SU-DHL-6 (cell line): ENCODE data around the gene ZNF74.
"Not testable (repeated sequence)": the region's sequence is repeated elsewhere in the genome, so short reads cannot be mapped to it uniquely, and the experiment has no call there.

ENCODE experiments used
- H2AFZ ChIP-seq: fragments of 200-600 bp; sonication (generic); 2 replicates; pipeline ENCODE4 v1.6.1; 2014; ENCODE audit warnings: low read depth, mild to moderate bottlenecking, moderate library complexity, mixed read lengths, antibody characterized with exemption, low read length; ENCODE audit not compliant: severe bottlenecking
- H3F3A ChIP-seq: fragments of 200-600 bp; shearing (Covaris generic); 2 replicates; pipeline ENCODE4 v1.6.0; 2016; ENCODE audit warnings: antibody characterized with exemption, mild to moderate bottlenecking; ENCODE audit not compliant: insufficient read depth
- H3K27ac ChIP-seq: fragments of 200-600 bp; sonication (generic); 2 replicates; pipeline ENCODE4 v1.5.1; 2016; ENCODE audit warnings: low read depth, mild to moderate bottlenecking, low read length, moderate library complexity, mixed read lengths
- H3K27me3 ChIP-seq: fragments of 200-600 bp; sonication (generic), shearing (Covaris generic); 2 replicates; pipeline ENCODE4 v1.6.0; 2014; ENCODE audit warnings: mild to moderate bottlenecking, low read length
- H3K36me3 ChIP-seq: fragments of 200-600 bp; sonication (generic); 2 replicates; pipeline ENCODE4 v1.6.1; 2014; ENCODE audit warnings: mild to moderate bottlenecking, low read length, mixed read lengths
- H3K4me2 ChIP-seq: fragments of 300-600, 200-600 bp; shearing (Covaris generic), sonication (generic); 2 replicates; pipeline ENCODE4 v1.6.0; 2014; ENCODE audit warnings: low read length, low read depth, mild to moderate bottlenecking; ENCODE audit not compliant: poor library complexity, severe bottlenecking
- H3K4me3 ChIP-seq: fragments of 200-600 bp; sonication (generic); 2 replicates; pipeline ENCODE4 v1.5.1; 2014; ENCODE audit warnings: antibody characterized with exemption, low read length, mild to moderate bottlenecking, mixed read lengths; ENCODE audit not compliant: insufficient read depth, poor library complexity, severe bottlenecking
- H3K79me2 ChIP-seq: fragments of 200-600 bp; sonication (generic); 2 replicates; pipeline ENCODE4 v1.6.1; 2014; ENCODE audit warnings: mild to moderate bottlenecking, low read length, moderate library complexity; ENCODE audit not compliant: insufficient read depth
- H3K9ac ChIP-seq: fragments of 200-600 bp; sonication (generic); 2 replicates; pipeline ENCODE4 v1.7.0; 2014; ENCODE audit warnings: mild to moderate bottlenecking, low read length
- H3K9me2 ChIP-seq: fragments of 200-600 bp; sonication (generic); replicated peaks from 2 replicates; pipeline ENCODE4 v1.6.1; 2014; ENCODE audit warnings: low read length; ENCODE audit not compliant: insufficient read depth
- H3K9me3 ChIP-seq: fragments of 200-600 bp; sonication (generic); 2 replicates; pipeline ENCODE4 v1.6.1; 2014; ENCODE audit warnings: low read length, mixed read lengths; ENCODE audit not compliant: insufficient read depth
- H4K20me1 ChIP-seq: fragments of 200-600 bp; sonication (generic); 2 replicates; pipeline ENCODE4 v1.6.1; 2014; ENCODE audit warnings: low read depth, mild to moderate bottlenecking, antibody characterized with exemption, low read length, moderate library complexity, mixed read lengths

ZNF74 gene

DNA sequence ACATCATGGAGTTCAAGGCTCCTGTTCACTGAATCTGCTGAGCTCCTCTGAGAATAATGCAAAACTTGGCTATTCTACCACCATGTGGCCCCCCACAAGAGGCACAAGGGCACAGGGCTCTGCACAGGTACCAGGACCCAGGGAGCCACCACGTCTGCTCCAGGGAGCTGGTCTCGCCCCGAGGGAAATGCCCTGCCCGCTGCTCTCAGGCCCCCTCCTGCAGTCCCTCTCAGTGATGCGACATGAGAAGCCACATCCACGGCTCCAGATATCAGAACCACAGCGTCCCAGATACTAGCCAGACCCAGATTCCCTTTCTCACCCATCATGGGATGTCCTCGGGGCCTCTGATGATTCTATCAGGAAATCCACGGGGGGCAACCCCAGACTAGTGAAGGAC lies 27.1 kb upstream of the ZNF74 start:
- not testable (repeated sequence) for H3K79me2 ChIP-seq, H3K4me3 ChIP-seq, H3K9me2 ChIP-seq, H3K9me3 ChIP-seq, H3F3A ChIP-seq, H2AFZ ChIP-seq, H4K20me1 ChIP-seq, H3K9ac ChIP-seq, H3K27me3 ChIP-seq, H3K27ac ChIP-seq, H3K4me2 ChIP-seq, H3K36me3 ChIP-seq

- H3F3A ChIP-seq, H2AFZ ChIP-seq, H3K79me2 ChIP-seq, H4K20me1 ChIP-seq, H3K9me3 ChIP-seq, H3K36me3 ChIP-seq, H3K4me3 ChIP-seq, H3K9me2 ChIP-seq, H3K27ac ChIP-seq, H3K4me2 ChIP-seq, H3K9ac ChIP-seq, H3K27me3 ChIP-seq: not testable (repeated sequence)
Observed at GRCh38 chr22:20368875-20369274, 25.1 kb upstream of the ZNF74 start.

DNA sequence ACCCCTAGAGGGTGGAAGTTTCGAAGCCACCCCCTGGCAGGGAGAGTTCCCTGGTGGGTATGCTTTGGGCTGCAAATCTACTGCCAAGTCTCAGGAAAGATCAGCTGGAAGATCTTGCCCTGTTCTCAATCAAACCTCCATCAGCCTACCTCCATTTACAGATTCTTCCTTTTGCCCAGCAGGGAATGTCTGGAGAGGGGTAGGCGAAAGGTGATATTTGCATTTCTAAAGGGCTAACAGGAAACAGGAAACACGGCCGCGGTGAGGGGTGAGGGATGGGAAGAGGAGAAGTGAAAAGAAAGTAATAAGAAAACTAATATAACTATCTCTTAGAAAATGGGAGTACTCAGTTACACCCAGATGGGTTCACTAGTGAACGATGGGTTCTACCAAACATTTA lies 22.3 kb upstream of the ZNF74 start:
- H2AFZ ChIP-seq, H3F3A ChIP-seq, H3K4me2 ChIP-seq, H3K27ac ChIP-seq, H3K36me3 ChIP-seq, H3K27me3 ChIP-seq, H3K79me2 ChIP-seq, H3K4me3 ChIP-seq, H3K9me2 ChIP-seq, H3K9me3 ChIP-seq, H3K9ac ChIP-seq, H4K20me1 ChIP-seq: not testable (repeated sequence)

DNA sequence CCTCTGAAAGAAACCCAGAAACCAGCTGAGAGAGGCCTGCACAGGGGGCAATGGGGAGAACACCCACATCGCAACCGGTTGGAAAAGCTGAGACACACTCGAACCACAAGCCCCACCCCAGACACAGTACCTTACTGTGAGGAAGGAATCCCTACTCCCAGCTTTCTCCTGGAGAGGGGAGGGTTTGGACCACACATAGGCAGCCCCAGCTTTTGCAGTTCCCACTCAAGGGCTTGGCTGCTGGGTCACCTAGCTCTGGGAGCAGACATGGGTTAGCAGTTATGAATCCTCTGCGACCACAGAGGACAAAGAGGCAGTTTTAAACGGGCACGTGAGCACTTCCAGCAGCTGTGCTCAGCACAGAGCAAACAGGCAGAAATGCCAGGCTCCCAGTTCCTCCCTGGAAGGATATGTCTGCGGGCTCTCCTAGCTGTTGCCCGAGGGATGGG lies 21.5 kb upstream of the ZNF74 start:
- not testable (repeated sequence) for H3K9me3 ChIP-seq, H3K27me3 ChIP-seq, H3K9me2 ChIP-seq, H3F3A ChIP-seq, H3K27ac ChIP-seq, H2AFZ ChIP-seq, H3K36me3 ChIP-seq, H4K20me1 ChIP-seq, H3K4me3 ChIP-seq, H3K4me2 ChIP-seq, H3K79me2 ChIP-seq, H3K9ac ChIP-seq

DNA sequence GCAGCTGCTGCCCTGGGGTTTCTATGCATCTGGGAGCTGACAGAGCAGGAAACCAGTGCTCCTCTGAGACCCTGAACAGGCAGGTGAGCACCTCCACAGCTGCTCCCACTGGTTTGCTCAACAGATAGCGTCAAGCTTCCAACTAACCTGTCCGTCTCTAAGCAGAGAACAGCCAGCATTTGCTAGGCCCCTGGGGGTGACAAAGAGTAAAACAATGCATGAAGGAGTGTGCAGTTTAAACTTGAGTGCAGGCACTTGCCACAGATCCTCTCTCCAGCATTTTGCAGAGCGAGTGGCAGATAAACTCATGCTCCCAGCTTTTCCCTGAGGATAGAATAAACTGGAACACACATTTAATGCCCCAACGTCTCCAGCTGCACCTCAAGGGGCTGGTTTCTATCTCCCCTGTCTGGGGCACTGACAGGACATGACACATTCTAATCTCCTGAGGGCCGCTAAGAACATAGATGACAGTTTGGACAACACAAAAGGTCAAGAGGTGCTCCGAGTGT lies 20.7 kb upstream of the ZNF74 start:
- H3K27ac ChIP-seq, H2AFZ ChIP-seq, H3K4me2 ChIP-seq, H3K36me3 ChIP-seq, H3F3A ChIP-seq, H3K27me3 ChIP-seq, H3K9ac ChIP-seq, H4K20me1 ChIP-seq, H3K4me3 ChIP-seq, H3K9me2 ChIP-seq, H3K9me3 ChIP-seq, H3K79me2 ChIP-seq: not testable (repeated sequence)

- not testable (repeated sequence) for H4K20me1 ChIP-seq, H3K4me2 ChIP-seq, H3K9ac ChIP-seq, H3K27me3 ChIP-seq, H3K4me3 ChIP-seq, H3K36me3 ChIP-seq, H3F3A ChIP-seq, H2AFZ ChIP-seq, H3K27ac ChIP-seq, H3K79me2 ChIP-seq, H3K9me3 ChIP-seq, H3K9me2 ChIP-seq
Observed at GRCh38 chr22:20374130-20374529, 19.8 kb upstream of the ZNF74 start.

GRCh38 chr22:20376281-20376680 lies 17.7 kb upstream of the ZNF74 start:
- not testable (repeated sequence) for H3K27me3 ChIP-seq, H3K79me2 ChIP-seq, H3K36me3 ChIP-seq, H3K4me3 ChIP-seq, H3K9me2 ChIP-seq, H4K20me1 ChIP-seq, H3K4me2 ChIP-seq, H3K27ac ChIP-seq, H3K9ac ChIP-seq, H3F3A ChIP-seq, H2AFZ ChIP-seq, H3K9me3 ChIP-seq

DNA sequence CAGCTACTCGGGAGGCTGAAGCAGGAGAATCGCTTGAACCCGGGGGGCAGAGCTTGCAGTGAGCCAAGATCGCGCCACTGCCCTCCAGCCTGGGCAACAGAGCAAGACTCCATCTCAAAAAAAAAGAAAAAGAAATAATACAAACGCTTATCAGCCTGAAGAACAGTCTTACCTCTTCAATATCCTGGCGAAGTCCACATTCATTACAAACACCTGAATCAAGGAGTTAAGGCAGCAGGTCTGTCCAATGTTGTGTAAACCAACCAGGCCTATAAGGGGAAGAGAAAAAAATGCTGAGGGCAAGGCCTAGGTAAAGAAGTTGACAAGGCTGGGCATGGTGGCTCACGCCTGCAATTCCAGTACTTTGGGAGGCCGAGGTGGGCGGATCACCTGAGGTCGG lies 17.0 kb upstream of the ZNF74 start:
- H2AFZ ChIP-seq, H3K9me2 ChIP-seq, H3K4me2 ChIP-seq, H3K27me3 ChIP-seq, H4K20me1 ChIP-seq, H3K9me3 ChIP-seq, H3K9ac ChIP-seq, H3K4me3 ChIP-seq, H3K36me3 ChIP-seq, H3K27ac ChIP-seq, H3F3A ChIP-seq, H3K79me2 ChIP-seq: not testable (repeated sequence)
